Coronary artery (tissue), 2 donors: ENCODE data around the gene LPAR3.

Experiments used
- DNase-seq: peaks from one replicate; pipeline ENCODE4 v3.0.0-alpha.2; 2017; ENCODE audit warnings: low spot score
- H3K27ac ChIP-seq, 2 donors: fragments of 200-600 bp; sonication (generic); one replicate each; pipeline ENCODE4 v1.5.1; 2016 to 2019
- H3K4me3 ChIP-seq: fragments of 200-600 bp; sonication (generic); 2 replicates; pipeline ENCODE4 v1.5.1; 2016; ENCODE audit warnings: mild to moderate bottlenecking, moderate library complexity
- CTCF ChIP-seq: fragments of 200-600 bp; sonication (generic); IDR thresholded peaks from one replicate; pipeline ENCODE4 v1.5.1; 2019; ENCODE audit warnings: antibody characterized with exemption

The LPAR3 gene

GRCh38 chr1:84933011-84933611, 40.1 kb upstream of the LPAR3 start:
- TF ChIP-seq CTCF, result no peak
- no peak for DNase-seq
- H3K4me3 ChIP-seq, result no peak overlapping the region
- H3K27ac ChIP-seq, result no peak overlapping the region

- TF ChIP-seq CTCF, result no peak
- DNase-seq, result no peak
- H3K27ac ChIP-seq, result no peak overlapping the region
- H3K4me3 ChIP-seq, result no peak overlapping the region
Observed at GRCh38 chr1:84930831-84931230, 37.8 kb upstream of the LPAR3 start.

DNA sequence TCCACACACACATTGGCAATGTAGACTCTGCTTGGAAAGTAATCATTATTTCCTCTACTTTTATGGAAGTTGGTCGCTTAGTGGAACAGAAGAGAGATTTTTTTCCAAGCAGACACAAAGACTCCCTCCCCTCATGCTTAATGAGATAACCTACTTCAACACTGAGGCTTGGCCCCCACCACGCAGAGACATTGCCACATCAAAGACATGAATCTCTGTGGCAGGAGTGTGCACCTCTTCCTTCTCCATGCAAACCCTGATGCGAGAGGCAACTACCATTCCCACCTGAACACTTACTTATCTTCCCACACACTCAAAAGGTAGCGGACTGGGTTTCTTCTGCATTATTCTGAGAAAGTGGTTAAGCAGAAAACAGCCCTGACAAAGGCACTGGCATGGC, 37.3 kb upstream of the LPAR3 start:
- TF ChIP-seq CTCF, result no peak
- DNase-seq, result no peak

GRCh38 chr1:84929581-84929980, 36.6 kb upstream of the LPAR3 start:
- no peak overlapping the region for H3K27ac ChIP-seq
- H3K4me3 ChIP-seq, result no peak overlapping the region
- no peak for TF ChIP-seq CTCF
- DNase-seq, result no peak

More for the DNA sequence above, 37.3 kb upstream of the LPAR3 start:
- Histone ChIP-seq H3K4me3 (no peak overlapping the region), H3K27ac (no peak overlapping the region)

- Histone ChIP-seq H3K4me3 (no peak overlapping the region), H3K27ac (no peak overlapping the region)
- no peak for TF ChIP-seq CTCF
- DNase-seq, result no peak
Observed at GRCh38 chr1:84928979-84929378, 36.0 kb upstream of the LPAR3 start.

DNA sequence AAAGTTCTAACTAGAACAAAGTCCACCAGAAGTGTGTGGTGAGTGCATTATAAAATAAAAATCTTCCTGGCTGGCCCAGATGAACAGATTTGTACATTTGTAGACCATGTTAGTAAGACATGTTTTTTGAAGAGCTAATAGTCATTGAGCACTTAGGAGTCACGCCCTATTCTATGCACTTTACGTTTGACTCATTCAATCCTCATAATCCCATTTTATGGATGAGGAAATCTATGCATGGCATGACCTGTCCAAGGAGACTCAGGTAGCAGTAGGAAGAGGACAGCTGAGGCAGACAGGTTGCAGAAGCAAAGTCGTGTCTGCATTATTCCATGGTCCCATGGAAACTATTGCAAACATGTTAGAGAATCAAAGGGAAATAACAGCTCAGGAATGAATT, 30.3 kb upstream of the LPAR3 start:
- Histone ChIP-seq H3K4me3 (no peak overlapping the region), H3K27ac (no peak overlapping the region)
- no peak for TF ChIP-seq CTCF
- no peak for DNase-seq

- no peak for DNase-seq
- Histone ChIP-seq H3K4me3 (no peak overlapping the region), H3K27ac (no peak overlapping the region)
- no peak for TF ChIP-seq CTCF
Observed at GRCh38 chr1:84920159-84920558, 27.2 kb upstream of the LPAR3 start.
